Activated naive CD4-positive, alpha-beta T cell (primary cell): ENCODE data around the gene COL20A1.
"Not testable (repeated sequence)": the region's sequence is repeated elsewhere in the genome, so short reads cannot be mapped to it uniquely, and the experiment has no call there.

Experiments
- DNase-seq, 4 experiments: peaks; one replicate each; lab custom pipeline; 2025; lab: John Stamatoyannopoulos, UW

The COL20A1 gene

GRCh38 chr20:63377256-63377941 is 84.4 kb downstream of the COL20A1 start:
- DNase-seq: no peak

GRCh38 chr20:63377951-63378381 is 85.0 kb downstream of the COL20A1 start:
- DNase-seq: no peak

- DNase-seq: no peak
Observed at GRCh38 chr20:63378626-63379025, 85.6 kb downstream of the COL20A1 start.

GRCh38 chr20:63379296-63379695 is 86.3 kb downstream of the COL20A1 start:
- DNase-seq: no peak

GRCh38 chr20:63379872-63380271 is 86.9 kb downstream of the COL20A1 start:
- DNase-seq: not testable (repeated sequence)

GRCh38 chr20:63380346-63380870 is 87.4 kb downstream of the COL20A1 start:
- no peak for DNase-seq

- peak in 2 of 4 experiments; percentile 14 to 33 for DNase-seq
Observed at GRCh38 chr20:63381781-63382431, 88.9 kb downstream of the COL20A1 start.

- DNase-seq: no peak
Observed at GRCh38 chr20:63382551-63383300, 89.7 kb downstream of the COL20A1 start.

- DNase-seq: no peak
Observed at GRCh38 chr20:63383556-63383955, 90.6 kb downstream of the COL20A1 start.

- DNase-seq: no peak
Observed at GRCh38 chr20:63384336-63384735, 91.3 kb downstream of the COL20A1 start.
